SK-N-SH (cell line): ENCODE measurements around the gene ANKMY1. TPM values are rescaled to one million over a fixed set of nuclear protein-coding genes. Genes with fewer than 3 reads are reported as not detected.

Experiments
- CTCF ChIA-PET: fragments of 300-600, 350-600 bp; formaldehyde crosslinking; extraction: SDS; loops from one replicate; lab custom pipeline; 2021; lab: Yijun Ruan, JAX
- POLR2A ChIA-PET: fragments of 350-600 bp; sonication (Branson Sonifier 250); formaldehyde crosslinking; extraction: SDS; loops from one replicate; lab custom pipeline; 2020; ENCODE audit warnings: antibody characterized with exemption, inconsistent platforms; lab: Yijun Ruan, JAX
- DNase-seq: peaks from one replicate; pipeline ENCODE4 v3.0.0; 2012
- H2AFZ ChIP-seq: fragments of 200-600 bp; sonication (generic); 2 replicates; pipeline ENCODE4 v1.8.1; 2016; ENCODE audit warnings: antibody characterized with exemption, mild to moderate bottlenecking, low read depth
- H3F3A ChIP-seq: fragments of 200-600 bp; sonication (generic); replicated peaks from 2 replicates; pipeline ENCODE3; 2016; ENCODE audit warnings: antibody characterized with exemption, mild to moderate bottlenecking; ENCODE audit not compliant: insufficient read depth
- H3K27ac ChIP-seq, 2 experiments: fragments of 200-500 bp in 1 of 2; fragments of 200-600 bp in 1 of 2; sonication (Bioruptor generic) in 1 of 2; sonication (generic), shearing (Covaris generic) in 1 of 2; 2 replicates each; pipeline versions ENCODE4 v1.5.1 to v1.6.1; 2014 to 2016; ENCODE audit warnings: low read depth in 2 of 2, inconsistent platforms in 1 of 2, low read length in 1 of 2, mild to moderate bottlenecking in 1 of 2, mixed read lengths in 1 of 2
- H3K27me3 ChIP-seq: fragments of 200-600 bp; sonication (generic), shearing (Covaris generic); 2 replicates; pipeline ENCODE4 v1.6.1; 2016; ENCODE audit warnings: mixed run types; ENCODE audit not compliant: insufficient read depth
- H3K36me3 ChIP-seq, 2 experiments: fragments of 200-500 bp in 1 of 2; fragments of 200-600 bp in 1 of 2; sonication (Bioruptor generic) in 1 of 2; sonication (generic) in 1 of 2; replicated peaks in 1 of 2; 2 replicates each; pipeline versions ENCODE3 to v1.5.1; 2014 to 2016; ENCODE audit warnings: low read length in 1 of 2, mild to moderate bottlenecking in 1 of 2; ENCODE audit not compliant: insufficient read depth in 2 of 2, control insufficient read depth in 1 of 2
- H3K4me1 ChIP-seq, 2 experiments: fragments of 200-500 bp in 1 of 2; fragments of 200-600 bp in 1 of 2; sonication (Bioruptor generic) in 1 of 2; sonication (generic), shearing (Covaris generic) in 1 of 2; 2 replicates each; pipeline versions ENCODE4 v1.5.1 to v1.6.1; 2014 to 2016; ENCODE audit warnings: low read depth in 1 of 2, low read length in 1 of 2, mixed run types in 1 of 2; ENCODE audit not compliant: insufficient read depth in 2 of 2, control insufficient read depth in 1 of 2
- H3K4me2 ChIP-seq: fragments of 200-600 bp; sonication (generic), shearing (Covaris generic); 2 replicates; pipeline ENCODE4 v1.6.1; 2017; ENCODE audit warnings: mixed run types
- H3K4me3 ChIP-seq, 2 experiments: fragments of 200-500 bp in 1 of 2; fragments of 200-600 bp in 1 of 2; sonication (Bioruptor generic) in 1 of 2; sonication (generic), shearing (Covaris generic) in 1 of 2; 2 replicates each; pipeline versions ENCODE4 v1.5.1 to v1.8.1; 2014 to 2016; ENCODE audit warnings: low read depth in 2 of 2, inconsistent platforms in 1 of 2, low read length in 1 of 2, mild to moderate bottlenecking in 1 of 2, mixed read lengths in 1 of 2, moderate library complexity in 1 of 2
- H3K79me2 ChIP-seq: fragments of 200-600 bp; sonication (generic); 2 replicates; pipeline ENCODE4 v1.8.1; 2017; ENCODE audit warnings: mild to moderate bottlenecking; ENCODE audit not compliant: insufficient read depth
- H3K9ac ChIP-seq: fragments of 200-600 bp; sonication (generic); 2 replicates; pipeline ENCODE4 v1.6.1; 2017; ENCODE audit warnings: mixed run types
- H3K9me2 ChIP-seq: fragments of 200-600 bp; sonication (generic); 2 replicates; pipeline ENCODE4 v1.6.1; 2017; ENCODE audit warnings: mixed run types
- H3K9me3 ChIP-seq: fragments of 200-600 bp; sonication (generic); 2 replicates; pipeline ENCODE4 v1.6.1; 2017; ENCODE audit warnings: mixed run types, mild to moderate bottlenecking, moderate library complexity
- H4K20me1 ChIP-seq: fragments of 200-600 bp; sonication (generic); 2 replicates; pipeline ENCODE4 v1.6.1; 2017; ENCODE audit warnings: mild to moderate bottlenecking, mixed run types; ENCODE audit not compliant: insufficient read depth
- EP300 ChIP-seq, 2 experiments: IDR thresholded peaks; 2 replicates each; pipeline versions ENCODE4 v1.4.0 to v1.6.1; 2012; ENCODE audit warnings: borderline replicate concordance in 1 of 2, low read depth in 1 of 2, low read length in 1 of 2
- FOSL2 ChIP-seq: IDR thresholded peaks from 2 replicates; pipeline ENCODE4 v1.4.0; 2012; ENCODE audit warnings: low read depth, mild to moderate bottlenecking, moderate library complexity, borderline replicate concordance
- FOXJ3 ChIP-seq: sonication (generic); formaldehyde crosslinking; IDR thresholded peaks from 2 replicates; pipeline ENCODE4 v1.5.1; 2020; ENCODE audit warnings: mild to moderate bottlenecking, missing genetic modification reagents
- GABPA ChIP-seq: IDR thresholded peaks from 2 replicates; pipeline ENCODE4 v1.4.0; 2012; ENCODE audit warnings: low read depth, mild to moderate bottlenecking
- RCOR1 ChIP-seq: fragments of 150-350 bp; IDR thresholded peaks from 2 replicates; pipeline ENCODE4 v1.6.1; 2017; ENCODE audit warnings: antibody characterized with exemption, low read length
- RFX5 ChIP-seq: IDR thresholded peaks from 2 replicates; pipeline ENCODE4 v1.6.1; 2012; ENCODE audit warnings: mild to moderate bottlenecking, improper control_type of control experiment, low read length
- WGBS: methylation state at CpG from one replicate; pipeline ENCODE4 v1.1.6; 2017; ENCODE audit warnings: low lambda C conversion rate; 5-methylcytosine and 5-hydroxymethylcytosine counted together
- polyA plus RNA-seq, 3 experiments: library from polyadenylated mRNA; depleted of rRNA; stranded (reverse); fragments of >200 nt; gene quantifications; 2 replicates each; pipeline ENCODE4 v1.2.3, GENCODE V29; 2012
- TF ChIP-seq, protein P1 (sequence below): IDR thresholded peaks from 2 replicates; pipeline ENCODE4 v1.6.1; 2012; ENCODE audit warnings: mild to moderate bottlenecking, low read depth, low read length, moderate library complexity
- TF ChIP-seq, protein P2 (sequence below): fragments of 150-350 bp; IDR thresholded peaks from 2 replicates; pipeline ENCODE4 v1.6.1; 2017; ENCODE audit warnings: antibody characterized with exemption, low read length, low read depth, borderline replicate concordance
- TF ChIP-seq, protein P3 (sequence below): IDR thresholded peaks from 2 replicates; pipeline ENCODE4; 2012
- TF ChIP-seq, protein P4 (sequence below): fragments of 200-600 bp; sonication (generic); IDR thresholded peaks from 2 replicates; pipeline ENCODE4 v1.6.1; 2017; ENCODE audit warnings: antibody characterized with exemption, mild to moderate bottlenecking, moderate library complexity
- TF ChIP-seq, protein P5 (sequence below): IDR thresholded peaks from 2 replicates; pipeline ENCODE4 v1.4.0; 2012; ENCODE audit warnings: low read depth, borderline replicate concordance

The ANKMY1 gene
- polyA plus RNA-seq, 1 of the 3 experiments (the other 2 are of a cell fraction): 12.1 TPM

DNA sequence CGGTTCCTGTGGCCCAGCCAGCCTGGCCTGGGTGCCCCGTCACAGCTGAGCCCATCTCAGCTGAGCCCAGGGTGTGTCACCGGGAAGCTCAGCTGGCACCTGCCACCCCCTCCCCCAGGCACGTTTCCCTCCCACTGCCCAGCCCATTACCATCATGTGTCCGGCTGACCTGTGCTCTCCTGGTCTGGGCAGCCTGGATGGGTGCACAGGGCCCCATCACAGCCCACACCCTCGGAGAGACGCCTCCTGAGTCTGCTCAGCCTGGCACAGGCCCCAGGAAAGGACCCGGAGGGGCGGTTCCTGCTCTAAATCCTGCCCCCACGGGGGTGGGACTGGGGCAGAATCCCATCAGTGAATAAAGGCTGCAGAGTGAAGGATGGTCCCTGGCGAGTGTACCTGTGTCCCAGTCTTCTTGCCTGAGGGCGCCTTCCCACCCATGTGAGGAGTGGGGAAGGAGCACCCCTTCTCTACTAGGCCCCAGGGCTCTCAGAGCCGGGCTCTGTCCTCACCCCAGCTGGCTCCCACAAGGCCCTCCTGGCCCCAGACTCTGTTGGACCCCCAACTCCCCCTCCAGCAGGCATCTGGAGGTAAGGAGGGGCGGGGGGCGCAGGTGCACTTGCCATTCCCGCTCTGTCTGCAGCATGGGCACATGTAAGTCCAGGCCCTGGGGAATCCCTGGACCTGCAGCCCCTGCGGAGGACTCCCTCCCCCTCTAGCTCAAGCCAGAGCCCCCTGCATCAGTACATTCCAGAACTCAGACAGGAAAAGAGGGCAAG, 101.2 kb downstream of the ANKMY1 start:
- Histone ChIP-seq H3K27ac (no peak overlapping the region), H4K20me1 (peaks cover 58% of the 10 kb centered on the region), H3K4me1 (peaks cover 6 to 22% of the 10 kb centered on the region in 2 experiments; a peak in 2 of 4 replicates), H3K9ac (no peak overlapping the region), H3K4me2 (no peak overlapping the region), H3K79me2 (peaks cover 10% of the 10 kb centered on the region; the same call in 1 of the 2 replicates), H3F3A (no peaks in the 10 kb centered on the region), H3K4me3 (no peak overlapping the region), H3K36me3 (no peaks in the 10 kb centered on the region), H2AFZ (no peak overlapping the region), H3K9me3 (no peaks in the 10 kb centered on the region), H3K27me3 (no peaks in the 10 kb centered on the region), H3K9me2 (no peaks in the 10 kb centered on the region)
- WGBS: 92% methylated on average over 5 of the region's 17 CpGs
- ChIA-PET CTCF (no interaction called here), POLR2A (no interaction called here)
- TF ChIP-seq, protein P1, sequence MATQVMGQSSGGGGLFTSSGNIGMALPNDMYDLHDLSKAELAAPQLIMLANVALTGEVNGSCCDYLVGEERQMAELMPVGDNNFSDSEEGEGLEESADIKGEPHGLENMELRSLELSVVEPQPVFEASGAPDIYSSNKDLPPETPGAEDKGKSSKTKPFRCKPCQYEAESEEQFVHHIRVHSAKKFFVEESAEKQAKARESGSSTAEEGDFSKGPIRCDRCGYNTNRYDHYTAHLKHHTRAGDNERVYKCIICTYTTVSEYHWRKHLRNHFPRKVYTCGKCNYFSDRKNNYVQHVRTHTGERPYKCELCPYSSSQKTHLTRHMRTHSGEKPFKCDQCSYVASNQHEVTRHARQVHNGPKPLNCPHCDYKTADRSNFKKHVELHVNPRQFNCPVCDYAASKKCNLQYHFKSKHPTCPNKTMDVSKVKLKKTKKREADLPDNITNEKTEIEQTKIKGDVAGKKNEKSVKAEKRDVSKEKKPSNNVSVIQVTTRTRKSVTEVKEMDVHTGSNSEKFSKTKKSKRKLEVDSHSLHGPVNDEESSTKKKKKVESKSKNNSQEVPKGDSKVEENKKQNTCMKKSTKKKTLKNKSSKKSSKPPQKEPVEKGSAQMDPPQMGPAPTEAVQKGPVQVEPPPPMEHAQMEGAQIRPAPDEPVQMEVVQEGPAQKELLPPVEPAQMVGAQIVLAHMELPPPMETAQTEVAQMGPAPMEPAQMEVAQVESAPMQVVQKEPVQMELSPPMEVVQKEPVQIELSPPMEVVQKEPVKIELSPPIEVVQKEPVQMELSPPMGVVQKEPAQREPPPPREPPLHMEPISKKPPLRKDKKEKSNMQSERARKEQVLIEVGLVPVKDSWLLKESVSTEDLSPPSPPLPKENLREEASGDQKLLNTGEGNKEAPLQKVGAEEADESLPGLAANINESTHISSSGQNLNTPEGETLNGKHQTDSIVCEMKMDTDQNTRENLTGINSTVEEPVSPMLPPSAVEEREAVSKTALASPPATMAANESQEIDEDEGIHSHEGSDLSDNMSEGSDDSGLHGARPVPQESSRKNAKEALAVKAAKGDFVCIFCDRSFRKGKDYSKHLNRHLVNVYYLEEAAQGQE: no peak
- TF ChIP-seq, protein P2, sequence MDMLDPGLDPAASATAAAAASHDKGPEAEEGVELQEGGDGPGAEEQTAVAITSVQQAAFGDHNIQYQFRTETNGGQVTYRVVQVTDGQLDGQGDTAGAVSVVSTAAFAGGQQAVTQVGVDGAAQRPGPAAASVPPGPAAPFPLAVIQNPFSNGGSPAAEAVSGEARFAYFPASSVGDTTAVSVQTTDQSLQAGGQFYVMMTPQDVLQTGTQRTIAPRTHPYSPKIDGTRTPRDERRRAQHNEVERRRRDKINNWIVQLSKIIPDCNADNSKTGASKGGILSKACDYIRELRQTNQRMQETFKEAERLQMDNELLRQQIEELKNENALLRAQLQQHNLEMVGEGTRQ: no peak
- no peak for DNase-seq

DNA sequence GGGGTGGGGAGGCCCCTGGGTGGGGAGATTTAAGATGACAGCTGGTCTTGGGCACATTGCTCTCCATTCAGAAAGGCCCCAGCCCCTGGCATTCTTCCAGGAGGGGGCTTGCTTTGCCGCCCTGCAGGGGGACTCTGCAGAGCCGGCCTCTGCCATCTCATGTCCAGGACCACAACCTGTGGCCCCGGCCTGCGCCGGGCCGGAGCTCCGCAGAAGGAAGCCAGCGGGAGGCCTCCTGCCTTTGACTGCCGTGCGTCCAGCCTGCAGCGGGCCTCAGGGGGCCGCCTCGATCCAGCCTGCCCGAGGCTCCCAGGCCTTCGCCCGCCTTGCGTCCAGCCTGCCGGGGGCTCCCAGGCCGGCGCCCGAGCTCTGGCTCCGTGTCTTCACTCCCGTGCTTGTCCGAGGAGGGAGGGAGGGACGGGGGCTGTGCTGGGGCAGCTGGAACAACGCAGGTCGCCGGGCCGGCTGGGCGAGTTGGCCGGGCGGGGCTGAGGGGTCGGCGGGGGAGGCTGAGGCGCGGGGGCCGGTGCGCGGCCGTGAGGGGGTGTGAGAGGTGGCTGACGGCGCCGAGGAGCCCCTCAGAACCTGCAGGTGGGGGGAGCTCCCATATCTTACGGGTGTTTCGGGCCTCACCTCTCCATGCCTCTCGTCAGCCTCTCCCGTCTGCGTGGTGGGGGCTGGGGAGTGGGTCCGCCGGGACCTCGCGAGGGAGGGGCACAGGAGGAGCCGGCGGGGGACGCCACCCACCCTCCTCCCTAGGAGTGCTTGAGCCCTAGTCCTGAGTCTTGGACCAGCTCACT, 101.9 kb downstream of the ANKMY1 start:
- CTCF ChIA-PET: interaction anchor here (2.6 kb wide), 1 partner anchor 17 kb away, joined by 10 read pairs; no protein-coding TSS in a partner anchor
- no peak for TF ChIP-seq RFX5
- no peak for TF ChIP-seq FOSL2
- no peak for TF ChIP-seq EP300 (IDR thresholded peaks at IDR 0.05; ENCODE audit: borderline replicate concordance in 1 of 2, low read depth in 1 of 2, low read length in 1 of 2)
- TF ChIP-seq, protein P3, sequence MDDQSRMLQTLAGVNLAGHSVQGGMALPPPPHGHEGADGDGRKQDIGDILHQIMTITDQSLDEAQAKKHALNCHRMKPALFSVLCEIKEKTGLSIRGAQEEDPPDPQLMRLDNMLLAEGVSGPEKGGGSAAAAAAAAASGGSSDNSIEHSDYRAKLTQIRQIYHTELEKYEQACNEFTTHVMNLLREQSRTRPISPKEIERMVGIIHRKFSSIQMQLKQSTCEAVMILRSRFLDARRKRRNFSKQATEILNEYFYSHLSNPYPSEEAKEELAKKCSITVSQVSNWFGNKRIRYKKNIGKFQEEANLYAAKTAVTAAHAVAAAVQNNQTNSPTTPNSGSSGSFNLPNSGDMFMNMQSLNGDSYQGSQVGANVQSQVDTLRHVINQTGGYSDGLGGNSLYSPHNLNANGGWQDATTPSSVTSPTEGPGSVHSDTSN: no peak
- TF ChIP-seq, protein P4, sequence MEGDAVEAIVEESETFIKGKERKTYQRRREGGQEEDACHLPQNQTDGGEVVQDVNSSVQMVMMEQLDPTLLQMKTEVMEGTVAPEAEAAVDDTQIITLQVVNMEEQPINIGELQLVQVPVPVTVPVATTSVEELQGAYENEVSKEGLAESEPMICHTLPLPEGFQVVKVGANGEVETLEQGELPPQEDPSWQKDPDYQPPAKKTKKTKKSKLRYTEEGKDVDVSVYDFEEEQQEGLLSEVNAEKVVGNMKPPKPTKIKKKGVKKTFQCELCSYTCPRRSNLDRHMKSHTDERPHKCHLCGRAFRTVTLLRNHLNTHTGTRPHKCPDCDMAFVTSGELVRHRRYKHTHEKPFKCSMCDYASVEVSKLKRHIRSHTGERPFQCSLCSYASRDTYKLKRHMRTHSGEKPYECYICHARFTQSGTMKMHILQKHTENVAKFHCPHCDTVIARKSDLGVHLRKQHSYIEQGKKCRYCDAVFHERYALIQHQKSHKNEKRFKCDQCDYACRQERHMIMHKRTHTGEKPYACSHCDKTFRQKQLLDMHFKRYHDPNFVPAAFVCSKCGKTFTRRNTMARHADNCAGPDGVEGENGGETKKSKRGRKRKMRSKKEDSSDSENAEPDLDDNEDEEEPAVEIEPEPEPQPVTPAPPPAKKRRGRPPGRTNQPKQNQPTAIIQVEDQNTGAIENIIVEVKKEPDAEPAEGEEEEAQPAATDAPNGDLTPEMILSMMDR: no peak
- TF ChIP-seq, protein P2: no peak
- TF ChIP-seq, protein P5, sequence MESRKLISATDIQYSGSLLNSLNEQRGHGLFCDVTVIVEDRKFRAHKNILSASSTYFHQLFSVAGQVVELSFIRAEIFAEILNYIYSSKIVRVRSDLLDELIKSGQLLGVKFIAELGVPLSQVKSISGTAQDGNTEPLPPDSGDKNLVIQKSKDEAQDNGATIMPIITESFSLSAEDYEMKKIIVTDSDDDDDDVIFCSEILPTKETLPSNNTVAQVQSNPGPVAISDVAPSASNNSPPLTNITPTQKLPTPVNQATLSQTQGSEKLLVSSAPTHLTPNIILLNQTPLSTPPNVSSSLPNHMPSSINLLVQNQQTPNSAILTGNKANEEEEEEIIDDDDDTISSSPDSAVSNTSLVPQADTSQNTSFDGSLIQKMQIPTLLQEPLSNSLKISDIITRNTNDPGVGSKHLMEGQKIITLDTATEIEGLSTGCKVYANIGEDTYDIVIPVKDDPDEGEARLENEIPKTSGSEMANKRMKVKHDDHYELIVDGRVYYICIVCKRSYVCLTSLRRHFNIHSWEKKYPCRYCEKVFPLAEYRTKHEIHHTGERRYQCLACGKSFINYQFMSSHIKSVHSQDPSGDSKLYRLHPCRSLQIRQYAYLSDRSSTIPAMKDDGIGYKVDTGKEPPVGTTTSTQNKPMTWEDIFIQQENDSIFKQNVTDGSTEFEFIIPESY: no peak
- TF ChIP-seq RCOR1: no peak
- TF ChIP-seq GABPA: no peak
- no peak for TF ChIP-seq FOXJ3 (CRISPR knock-in tag)

More for the DNA sequence above, 101.9 kb downstream of the ANKMY1 start:
- Histone ChIP-seq H3K9ac (no peak overlapping the region), H2AFZ (no peak overlapping the region), H3K79me2 (peaks cover 13% of the 10 kb centered on the region; the same call in 1 of the 2 replicates), H3K27ac (no peak overlapping the region), H3K36me3 (no peaks in the 10 kb centered on the region), H3K4me3 (no peak overlapping the region), H3K9me3 (no peaks in the 10 kb centered on the region), H3K9me2 (no peaks in the 10 kb centered on the region), H3K4me1 (peaks cover 6 to 25% of the 10 kb centered on the region in 2 experiments; a peak in 2 of 4 replicates), H3F3A (no peaks in the 10 kb centered on the region), H3K27me3 (no peaks in the 10 kb centered on the region), H3K4me2 (no peak overlapping the region), H4K20me1 (peaks cover 66% of the 10 kb centered on the region)
- DNase-seq: no peak
- POLR2A ChIA-PET: no interaction called here
- WGBS: 98% methylated on average over 27 of the region's 55 CpGs
